GM12872 (cell line): ENCODE data around the gene ITPRID2.

Experiments used
- CTCF ChIP-seq: IDR thresholded peaks from 3 replicates; pipeline ENCODE4 v1.5.1; 2011; ENCODE audit warnings: low read depth, mild to moderate bottlenecking, low read length, moderate library complexity; ENCODE audit not compliant: insufficient read depth

Gene ITPRID2

GRCh38 chr2:181882246-181883020, 9.1 kb upstream of the ITPRID2 start:
- TF ChIP-seq CTCF = no peak

DNA sequence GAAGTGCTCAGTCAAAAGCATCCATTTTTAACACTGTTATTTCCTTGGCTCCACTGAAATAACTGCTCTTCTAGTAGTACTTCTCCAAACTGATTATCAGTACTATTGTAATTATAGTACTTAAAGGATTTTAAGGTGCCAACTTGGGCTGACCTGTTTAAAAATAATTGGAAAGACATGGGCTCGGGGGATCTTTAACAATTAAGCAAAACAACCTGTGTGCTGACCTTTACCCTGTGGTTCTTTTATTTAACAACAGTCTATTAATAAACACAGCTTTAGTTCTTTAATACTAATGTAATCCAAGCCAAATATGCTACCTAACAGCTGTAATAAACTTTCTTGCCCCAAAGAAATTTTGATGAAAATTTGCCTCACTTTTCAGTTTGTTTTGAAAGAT, 6.9 kb upstream of the ITPRID2 start:
- TF ChIP-seq CTCF = no peak

- no peak for TF ChIP-seq CTCF
Observed at GRCh38 chr2:181885096-181885495, 6.4 kb upstream of the ITPRID2 start.

GRCh38 chr2:181886192-181886591, 5.3 kb upstream of the ITPRID2 start:
- no peak for TF ChIP-seq CTCF

GRCh38 chr2:181887045-181887444, 4.5 kb upstream of the ITPRID2 start:
- no peak for TF ChIP-seq CTCF

DNA sequence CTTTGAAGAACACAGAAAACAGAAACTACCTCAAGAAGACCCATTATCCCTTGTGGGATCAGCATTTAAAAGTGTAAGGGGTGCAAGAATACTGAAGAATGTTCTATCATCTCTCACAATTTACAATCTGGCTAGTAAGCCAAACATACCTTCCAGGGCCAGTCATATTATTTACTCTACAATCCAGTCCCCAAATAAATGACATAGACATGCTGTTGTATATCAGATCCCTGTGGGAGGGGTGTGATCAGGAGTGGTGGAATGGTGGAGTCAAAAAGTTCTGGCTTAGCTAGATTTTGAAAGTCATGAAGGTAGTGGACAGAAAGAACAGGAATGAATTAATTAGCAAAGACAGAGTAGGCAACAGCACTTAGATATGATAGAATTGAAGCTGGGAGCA, 1.8 kb upstream of the ITPRID2 start:
- TF ChIP-seq CTCF = no peak

DNA sequence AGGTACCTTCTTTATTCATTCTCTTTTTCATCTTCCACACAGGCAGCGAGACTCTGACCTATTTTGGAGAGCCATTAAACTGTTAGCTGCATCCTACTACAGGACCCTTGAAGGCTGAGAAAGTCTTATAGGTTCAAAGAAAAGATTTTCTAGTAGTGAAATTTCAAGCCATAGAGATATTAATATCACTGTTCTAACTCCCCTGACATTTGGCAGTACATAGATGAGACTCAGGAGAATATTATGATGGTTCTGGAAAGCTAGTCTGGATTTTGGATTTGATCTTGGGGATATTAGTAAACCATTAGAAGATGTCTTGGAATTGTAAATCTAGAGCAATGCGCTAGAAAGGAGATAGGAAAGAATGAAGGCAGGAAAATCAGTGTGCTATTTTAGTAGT, 1.3 kb upstream of the ITPRID2 start:
- TF ChIP-seq CTCF = no peak
